ENCODE results near the gene TCN2. TPM values are rescaled to one million over a fixed set of nuclear protein-coding genes. Genes with fewer than 3 reads are reported as not detected.

The TCN2 gene
- total and polyA plus RNA-seq, 9 of the 15 experiments (the other 6 are each of a cell fraction or from before 2014, with no cell fraction given): 0.88 to 5.4 (median 1.7) TPM

- no peak for TF ChIP-seq THRB (CRISPR knock-in tag; conservative IDR thresholded peaks at IDR 0.05)
- TF ChIP-seq NRF1 (conservative IDR thresholded peaks at IDR 0.05 in 1 of 2, IDR thresholded peaks at IDR 0.05 in 1 of 2): peak; percentile 70 to 77
- no peak for TF ChIP-seq SRF (CRISPR knock-in tag; IDR thresholded peaks at IDR 0.05)
- no peak for TF ChIP-seq NR2C1 (IDR thresholded peaks at IDR 0.05)
- no peak for TF ChIP-seq NR2C1 (tag; IDR thresholded peaks at IDR 0.05)
- no peak for TF ChIP-seq GATA2 (CRISPR knock-in tag; IDR thresholded peaks at IDR 0.05)
- TF ChIP-seq ZNF780A (CRISPR knock-in tag; IDR thresholded peaks at IDR 0.05): no peak
- no peak for TF ChIP-seq RBM25 (IDR thresholded peaks at IDR 0.05; ENCODE audit: low read depth, low read length, severe bottlenecking)
- no peak for TF ChIP-seq MITF (IDR thresholded peaks at IDR 0.05)
- TF ChIP-seq MCM5 (IDR thresholded peaks at IDR 0.05; ENCODE audit: low read depth): no peak
- TF ChIP-seq HDGF (IDR thresholded peaks at IDR 0.05): no peak
- TF ChIP-seq RBFOX2 (IDR thresholded peaks at IDR 0.05; ENCODE audit: low read depth, low read length): peak; percentile 69
- no peak for TF ChIP-seq NFATC3 (IDR thresholded peaks at IDR 0.05)
- TF ChIP-seq TRIM28 (IDR thresholded peaks at IDR 0.05): no peak
- TF ChIP-seq ZBTB40 (IDR thresholded peaks at IDR 0.05): peak; percentile 64; the same call in 1 of the 2 replicates
- no peak for TF ChIP-seq ZBTB40 (CRISPR knock-in tag; IDR thresholded peaks at IDR 0.05)
- no peak for TF ChIP-seq MED1 (CRISPR knock-in tag; IDR thresholded peaks at IDR 0.05; ENCODE audit: borderline replicate concordance)
- no peak for TF ChIP-seq MAFF (IDR thresholded peaks at IDR 0.05; ENCODE audit: low read length)
Observed at GRCh38 chr22:30635273-30636225, 28.6 kb downstream of the TCN2 start, which contains the start of gene SLC35E4 (continued).

All from K562 (cell line).